Caco-2 (cell line): ENCODE measurements around the gene MS4A7. TPM values are rescaled to one million over a fixed set of nuclear protein-coding genes. Genes with fewer than 3 reads are reported as not detected.
A peak's percentile ranks its signal among the peaks of the same experiment; 100 is the strongest.

Source experiments
- BruUV-seq: library from RNA; stranded (reverse); fragments of 400-500 nt; replicated peaks from 2 replicates; lab custom pipeline; 2021; lab: Mats Ljungman, UMichigan
- CTCF ChIA-PET: fragments of 300-600 bp; sonication (Branson Sonifier 250); formaldehyde crosslinking; loops from one replicate; lab custom pipeline; 2022; ENCODE audit warnings: antibody characterized with exemption; lab: Charles Lee
- POLR2A ChIA-PET: fragments of 300-600 bp; sonication (Branson Sonifier 250); formaldehyde crosslinking; loops from one replicate; lab custom pipeline; 2022; ENCODE audit warnings: antibody characterized with exemption; lab: Charles Lee
- DNase-seq, 2 experiments: peaks; one replicate each; pipeline versions ENCODE4 v3.0.0 to v3.0.0-alpha.2; 2020 to 2022
- H3K27me3 ChIP-seq: replicated peaks from 2 replicates; pipeline ENCODE4 v1.6.0; 2011; ENCODE audit warnings: low read length; ENCODE audit not compliant: control insufficient read depth, insufficient read depth
- H3K36me3 ChIP-seq: 2 replicates; pipeline ENCODE4 v1.5.1; 2011; ENCODE audit warnings: low read length; ENCODE audit not compliant: control insufficient read depth, insufficient read depth
- H3K4me1 ChIP-seq: fragments of 250-450 bp; sonication (Bioruptor Pico); 2 replicates; pipeline ENCODE4 v1.5.1; 2020; ENCODE audit warnings: mild to moderate bottlenecking
- H3K4me3 ChIP-seq: 2 replicates; pipeline ENCODE4 v1.5.1; 2011; ENCODE audit warnings: low read depth, mild to moderate bottlenecking, control low read depth, low read length
- H3K9me3 ChIP-seq: fragments of 250-450 bp; sonication (Bioruptor Pico); 2 replicates; pipeline ENCODE4 v1.5.1; 2020; ENCODE audit warnings: mild to moderate bottlenecking, moderate library complexity
- H3K27ac Mint-ChIP-seq: one replicate; pipeline ENCODE4 v1.8.0; 2022; ENCODE audit warnings: mixed read lengths; ENCODE audit not compliant: unreplicated experiment
- H3K27me3 Mint-ChIP-seq: one replicate; pipeline ENCODE4 v1.8.0; 2022; ENCODE audit warnings: mixed read lengths; ENCODE audit not compliant: insufficient read depth, unreplicated experiment
- H3K36me3 Mint-ChIP-seq: one replicate; pipeline ENCODE4 v1.8.0; 2022; ENCODE audit warnings: mild to moderate bottlenecking, mixed read lengths; ENCODE audit not compliant: insufficient read depth, unreplicated experiment
- H3K4me1 Mint-ChIP-seq: one replicate; pipeline ENCODE4 v1.8.0; 2022; ENCODE audit warnings: low read depth, mixed read lengths; ENCODE audit not compliant: unreplicated experiment
- H3K4me3 Mint-ChIP-seq: one replicate; pipeline ENCODE4 v1.8.0; 2022; ENCODE audit warnings: mild to moderate bottlenecking, moderate library complexity, mixed read lengths; ENCODE audit not compliant: unreplicated experiment
- H3K9me3 Mint-ChIP-seq: one replicate; pipeline ENCODE4 v1.8.0; 2022; ENCODE audit warnings: mixed read lengths; ENCODE audit not compliant: unreplicated experiment
- intact Hi-C: fragments of 100-400 bp; cut with micrococcal nuclease; formaldehyde crosslinking; loops from one replicate; pipeline ENCODE4 v1.10.0; 2022; ENCODE audit not compliant: unreplicated experiment
- total RNA-seq: library from RNA; stranded (reverse); gene quantifications from 2 replicates; pipeline ENCODE4 v1.2.3, GENCODE V29; 2022
- TF ChIP-seq, protein P1 (sequence below), 2 experiments: fragments of 200-600 bp in 1 of 2; IDR thresholded peaks; 1 replicate in 1 of 2; 2 replicates in 1 of 2; pipeline versions ENCODE4 v1.5.1 to v1.8.0; 2011 to 2022; ENCODE audit warnings: antibody characterized with exemption in 1 of 2, control low read depth in 1 of 2, inconsistent platforms in 1 of 2, low read depth in 1 of 2, low read length in 1 of 2, mild to moderate bottlenecking in 1 of 2, moderate library complexity in 1 of 2; ENCODE audit not compliant: insufficient read depth in 1 of 2, severe bottlenecking in 1 of 2, unreplicated experiment in 1 of 2

The MS4A7 gene
- total RNA-seq, 1 experiment from 2014 or later = not detected

DNA sequence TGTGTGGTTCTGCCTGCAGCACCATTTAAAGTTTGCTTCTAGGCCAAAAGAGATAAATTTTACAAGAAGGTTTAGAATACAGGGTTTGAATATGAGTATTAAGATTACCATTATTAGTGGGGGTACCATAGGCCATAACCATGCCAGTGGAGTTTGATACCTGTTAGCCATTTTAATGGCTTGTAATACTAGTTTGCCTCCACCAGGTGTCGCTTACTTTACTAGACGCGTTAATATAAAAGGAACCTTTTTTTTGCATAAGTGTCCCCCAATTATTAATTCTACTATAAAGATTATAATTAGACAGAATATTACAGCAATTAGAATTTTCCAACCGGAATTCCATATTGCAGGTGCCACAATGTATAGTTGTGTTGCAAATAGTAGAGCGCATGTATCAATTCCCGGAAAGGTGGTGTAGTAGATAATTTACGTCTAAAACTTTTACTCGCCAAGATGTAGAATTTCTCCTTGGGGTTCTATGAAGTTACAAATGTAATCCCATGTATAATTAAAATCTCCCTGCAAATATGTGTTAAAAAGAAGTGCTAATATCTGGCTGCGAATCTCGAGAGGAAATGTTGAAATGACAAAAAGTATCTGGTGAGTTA lies 35.1 kb upstream of the MS4A7 start:
- no peaks in the 10 kb centered on the region for H3K9me3 Mint-ChIP-seq
- no peaks in the 10 kb centered on the region for H3K36me3 Mint-ChIP-seq
- POLR2A ChIA-PET = no interaction called here
- no peaks in the 10 kb centered on the region for H3K4me1 ChIP-seq
- no peaks in the 10 kb centered on the region for H3K36me3 ChIP-seq
- H3K9me3 ChIP-seq = no peaks in the 10 kb centered on the region
- H3K4me1 Mint-ChIP-seq = no peaks in the 10 kb centered on the region
- CTCF ChIA-PET = interaction anchor here (0.8 kb wide), 1 partner anchor 69 kb away, joined by 3 read pairs; no protein-coding TSS in a partner anchor
- DNase-seq = no peak
- no TSS peak for BruUV-seq
- H3K27me3 Mint-ChIP-seq = no peaks in the 10 kb centered on the region
- no peak overlapping the region for H3K4me3 ChIP-seq
- TF ChIP-seq, protein P1, sequence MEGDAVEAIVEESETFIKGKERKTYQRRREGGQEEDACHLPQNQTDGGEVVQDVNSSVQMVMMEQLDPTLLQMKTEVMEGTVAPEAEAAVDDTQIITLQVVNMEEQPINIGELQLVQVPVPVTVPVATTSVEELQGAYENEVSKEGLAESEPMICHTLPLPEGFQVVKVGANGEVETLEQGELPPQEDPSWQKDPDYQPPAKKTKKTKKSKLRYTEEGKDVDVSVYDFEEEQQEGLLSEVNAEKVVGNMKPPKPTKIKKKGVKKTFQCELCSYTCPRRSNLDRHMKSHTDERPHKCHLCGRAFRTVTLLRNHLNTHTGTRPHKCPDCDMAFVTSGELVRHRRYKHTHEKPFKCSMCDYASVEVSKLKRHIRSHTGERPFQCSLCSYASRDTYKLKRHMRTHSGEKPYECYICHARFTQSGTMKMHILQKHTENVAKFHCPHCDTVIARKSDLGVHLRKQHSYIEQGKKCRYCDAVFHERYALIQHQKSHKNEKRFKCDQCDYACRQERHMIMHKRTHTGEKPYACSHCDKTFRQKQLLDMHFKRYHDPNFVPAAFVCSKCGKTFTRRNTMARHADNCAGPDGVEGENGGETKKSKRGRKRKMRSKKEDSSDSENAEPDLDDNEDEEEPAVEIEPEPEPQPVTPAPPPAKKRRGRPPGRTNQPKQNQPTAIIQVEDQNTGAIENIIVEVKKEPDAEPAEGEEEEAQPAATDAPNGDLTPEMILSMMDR (IDR thresholded peaks at IDR 0.05; ENCODE audit: insufficient read depth in 1 of 2, low read depth in 1 of 2, low read length in 1 of 2, severe bottlenecking in 1 of 2, unreplicated experiment in 1 of 2) = peak; percentile 41 to 72
- H3K27me3 ChIP-seq = no peaks in the 10 kb centered on the region
- no peak overlapping the region for H3K27ac Mint-ChIP-seq
- no peak overlapping the region for H3K4me3 Mint-ChIP-seq
- intact Hi-C loops = loop anchor here (5.0 kb wide), 1 partner anchor 144 kb away; no protein-coding TSS in a partner anchor

DNA sequence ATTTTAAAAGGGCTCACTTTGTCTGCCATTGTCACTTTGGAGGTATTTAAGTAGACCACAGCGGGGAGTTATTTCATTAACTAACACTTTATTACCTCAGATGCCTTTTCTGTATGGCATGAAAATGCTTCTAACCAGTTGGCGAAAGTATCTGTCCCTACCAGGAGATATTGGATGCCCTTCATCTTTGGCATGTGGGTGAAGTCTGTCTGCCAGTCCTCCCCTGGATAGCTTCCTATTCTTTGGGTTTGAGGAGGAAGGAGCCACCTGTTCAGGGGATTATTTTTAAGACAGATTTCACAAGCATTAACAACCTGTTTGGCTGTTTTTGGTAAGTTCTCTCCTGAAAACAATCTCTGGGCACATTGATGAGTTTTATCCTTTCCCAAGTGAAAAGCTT lies 34.2 kb upstream of the MS4A7 start:
- no peaks in the 10 kb centered on the region for H3K9me3 ChIP-seq
- intact Hi-C loops = loop anchor here (5.0 kb wide), 1 partner anchor 143 kb away; no protein-coding TSS in a partner anchor
- no peak for DNase-seq
- ChIA-PET CTCF (interaction anchor here (1.9 kb wide), 1 partner anchor 9 kb away, joined by 7 read pairs; no protein-coding TSS in a partner anchor), POLR2A (no interaction called here)
- no TSS peak for BruUV-seq
- no peak overlapping the region for H3K4me3 Mint-ChIP-seq
- no peaks in the 10 kb centered on the region for H3K4me1 ChIP-seq
- no peaks in the 10 kb centered on the region for H3K27me3 Mint-ChIP-seq
- no peaks in the 10 kb centered on the region for H3K36me3 ChIP-seq
- H3K36me3 Mint-ChIP-seq = no peaks in the 10 kb centered on the region
- no peaks in the 10 kb centered on the region for H3K27me3 ChIP-seq
- no peak overlapping the region for H3K4me3 ChIP-seq
- TF ChIP-seq, protein P1 (IDR thresholded peaks at IDR 0.05; ENCODE audit: insufficient read depth in 1 of 2, low read depth in 1 of 2, low read length in 1 of 2, severe bottlenecking in 1 of 2, unreplicated experiment in 1 of 2) = no peak
- no peaks in the 10 kb centered on the region for H3K4me1 Mint-ChIP-seq
- H3K27ac Mint-ChIP-seq = no peak overlapping the region
- no peaks in the 10 kb centered on the region for H3K9me3 Mint-ChIP-seq

DNA sequence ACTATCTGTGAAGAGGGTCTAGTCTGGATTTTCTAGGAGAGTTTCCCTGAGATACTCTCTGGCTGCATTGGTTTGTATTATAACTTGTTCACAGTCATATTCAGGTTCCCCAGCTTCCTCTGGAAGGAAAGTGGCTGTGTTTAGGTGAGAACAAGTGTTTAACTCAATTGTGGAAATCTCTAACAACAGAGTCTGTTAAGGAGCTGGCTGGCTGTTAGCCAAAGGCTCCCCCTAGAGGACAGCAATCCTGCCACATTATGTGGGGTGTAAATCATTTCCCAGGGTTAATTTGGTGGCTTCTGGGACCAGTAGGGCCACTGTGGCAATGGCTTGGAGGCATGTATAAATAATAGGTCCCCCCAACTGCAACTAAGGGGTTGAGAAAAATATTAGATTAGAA lies 32.8 kb upstream of the MS4A7 start:
- no peaks in the 10 kb centered on the region for H3K27me3 ChIP-seq
- POLR2A ChIA-PET = no interaction called here
- H3K27ac Mint-ChIP-seq = no peak overlapping the region
- no peaks in the 10 kb centered on the region for H3K27me3 Mint-ChIP-seq
- no peak overlapping the region for H3K4me3 Mint-ChIP-seq
- no TSS peak for BruUV-seq
- H3K4me1 ChIP-seq = no peaks in the 10 kb centered on the region
- intact Hi-C loops = loop anchor here (1.0 to 5.0 kb wide), 3 partner anchors 11 to 272 kb away; no protein-coding TSS in a partner anchor
- H3K36me3 ChIP-seq = no peaks in the 10 kb centered on the region
- H3K4me1 Mint-ChIP-seq = no peaks in the 10 kb centered on the region
- H3K4me3 ChIP-seq = no peak overlapping the region
- H3K36me3 Mint-ChIP-seq = no peaks in the 10 kb centered on the region
- CTCF ChIA-PET = interaction anchor here (0.6 to 2.0 kb wide), 5 partner anchors 11 to 399 kb away, joined by 3 to 13 read pairs (median 4); no protein-coding TSS in a partner anchor
- H3K9me3 ChIP-seq = no peaks in the 10 kb centered on the region
- peak in 1 of 2 experiments; percentile 33 for DNase-seq
- TF ChIP-seq, protein P1 (IDR thresholded peaks at IDR 0.05; ENCODE audit: insufficient read depth in 1 of 2, low read depth in 1 of 2, low read length in 1 of 2, severe bottlenecking in 1 of 2, unreplicated experiment in 1 of 2) = peak; percentile 28 to 47
- no peaks in the 10 kb centered on the region for H3K9me3 Mint-ChIP-seq
